Stimulated activated memory B cell treated with anti-CD40 and anti-IgM and Interleukin-4, amounts not matched to agents 10 μg/mL and 1 μg/mL and 100 μg/mL, for 72 hours (primary cell): ENCODE measurements around the gene TRAK1.

Source experiments
- ATAC-seq: fragments of 150-1000 bp; cut with Tn5 transposase; 2 replicates; pipeline ENCODE4 v1.10.0; 2021
- H3K27ac Mint-ChIP-seq: one replicate; pipeline ENCODE4 v1.8.0; 2022; ENCODE audit warnings: mild to moderate bottlenecking, mixed read lengths
- H3K27me3 Mint-ChIP-seq: one replicate; pipeline ENCODE4 v1.8.0; 2022; ENCODE audit warnings: mixed read lengths
- H3K36me3 Mint-ChIP-seq: one replicate; pipeline ENCODE4 v1.8.0; 2022; ENCODE audit warnings: mixed read lengths
- H3K4me1 Mint-ChIP-seq: one replicate; pipeline ENCODE4 v1.8.0; 2022; ENCODE audit warnings: mixed read lengths
- H3K4me3 Mint-ChIP-seq: one replicate; pipeline ENCODE4 v1.8.0; 2022; ENCODE audit warnings: mild to moderate bottlenecking, moderate library complexity, mixed read lengths
- H3K9me3 Mint-ChIP-seq: one replicate; pipeline ENCODE4 v1.8.0; 2022; ENCODE audit warnings: mixed read lengths

The TRAK1 gene

DNA sequence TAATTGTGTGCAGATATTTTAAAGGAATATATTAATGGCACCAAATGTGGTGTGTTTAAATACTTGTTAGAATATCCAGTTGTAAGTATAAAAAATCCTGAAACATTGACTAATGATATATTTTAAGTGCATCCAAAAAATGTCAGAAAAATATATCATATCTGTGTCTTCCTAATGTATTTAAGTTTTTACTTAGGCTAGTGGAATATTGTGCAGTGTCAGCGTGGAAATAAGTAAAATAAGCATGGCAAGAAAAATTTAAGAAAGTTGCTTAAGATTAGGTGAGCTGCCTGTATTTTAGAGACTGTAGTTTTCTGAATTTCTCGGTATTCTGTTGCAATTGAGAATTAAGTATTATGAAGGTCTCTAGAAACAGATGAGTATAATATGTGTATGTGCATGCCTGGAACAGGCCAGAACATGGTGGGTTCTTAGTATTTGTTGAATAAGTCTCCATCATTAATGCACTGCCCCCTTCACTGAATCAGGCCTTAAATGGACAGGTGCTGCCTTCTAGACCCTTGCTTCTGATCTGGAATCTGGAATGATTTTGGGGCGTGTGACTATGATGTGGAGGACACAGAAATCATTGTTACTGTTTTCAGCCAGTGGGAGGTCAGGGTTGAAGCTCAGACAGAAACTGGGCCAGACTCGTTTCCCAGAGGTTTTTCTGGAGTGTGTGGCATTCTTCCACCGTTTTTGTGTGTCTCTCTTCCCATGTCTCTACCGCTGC, 86.1 kb downstream of the TRAK1 start:
- H3K27me3 Mint-ChIP-seq = no peaks in the 10 kb centered on the region
- H3K4me1 Mint-ChIP-seq = peaks cover 44% of the 10 kb centered on the region
- H3K27ac Mint-ChIP-seq = no peak overlapping the region
- no peaks in the 10 kb centered on the region for H3K9me3 Mint-ChIP-seq
- no peak overlapping the region for H3K4me3 Mint-ChIP-seq
- peaks cover 21% of the 10 kb centered on the region for H3K36me3 Mint-ChIP-seq
- no peak for ATAC-seq

DNA sequence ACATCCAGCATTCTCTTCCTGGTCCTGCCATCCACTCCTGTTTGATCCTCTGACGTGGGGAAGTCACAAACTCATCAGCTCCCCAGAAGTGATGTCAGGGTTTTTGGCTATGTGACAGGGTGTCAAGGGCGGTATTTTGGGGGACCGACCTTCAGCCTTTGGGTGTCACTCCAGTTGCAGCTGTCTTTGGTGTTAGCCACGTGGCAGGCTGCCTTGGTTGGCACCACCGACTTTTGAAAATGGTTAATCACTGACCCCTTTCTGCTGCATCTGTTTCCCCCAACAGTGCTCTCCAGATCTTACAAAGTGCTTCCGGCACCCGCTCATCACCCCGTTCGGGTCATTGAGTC, 86.6 kb downstream of the TRAK1 start:
- H3K4me3 Mint-ChIP-seq = no peak overlapping the region
- H3K9me3 Mint-ChIP-seq = no peaks in the 10 kb centered on the region
- peaks cover 39% of the 10 kb centered on the region for H3K4me1 Mint-ChIP-seq
- ATAC-seq = no peak
- no peaks in the 10 kb centered on the region for H3K27me3 Mint-ChIP-seq
- H3K36me3 Mint-ChIP-seq = peaks cover 21% of the 10 kb centered on the region
- H3K27ac Mint-ChIP-seq = no peak overlapping the region

GRCh38 chr3:42179110-42179725, 88.1 kb downstream of the TRAK1 start:
- H3K27me3 Mint-ChIP-seq = no peaks in the 10 kb centered on the region
- H3K36me3 Mint-ChIP-seq = peaks cover 21% of the 10 kb centered on the region
- no peak overlapping the region for H3K4me3 Mint-ChIP-seq
- peak overlapping the region; percentile 64 for H3K27ac Mint-ChIP-seq
- no peak for ATAC-seq
- H3K9me3 Mint-ChIP-seq = no peaks in the 10 kb centered on the region
- H3K4me1 Mint-ChIP-seq = peaks cover 28% of the 10 kb centered on the region

DNA sequence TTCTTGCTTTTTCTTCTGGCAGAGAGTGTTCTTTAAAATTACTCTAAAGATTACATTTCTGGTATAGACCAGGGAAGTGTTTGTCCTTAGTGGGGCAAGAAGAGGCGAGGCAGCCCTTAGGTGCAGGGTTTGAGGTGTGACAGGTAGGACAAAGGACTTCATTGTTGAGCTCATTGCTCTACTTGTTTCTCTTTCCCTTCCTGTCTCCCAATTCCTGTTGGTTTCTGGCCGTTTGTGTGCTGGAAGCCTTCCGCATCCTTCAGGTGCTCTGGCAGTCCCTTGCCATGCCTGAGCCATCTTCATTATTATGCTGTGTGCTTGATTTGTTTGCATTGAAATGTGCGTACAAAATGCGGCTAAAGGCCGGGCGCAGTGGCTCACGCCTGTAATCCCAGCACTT, 89.7 kb downstream of the TRAK1 start:
- no peak for ATAC-seq
- Mint-ChIP-seq H3K36me3 (peaks cover 35% of the 10 kb centered on the region), H3K9me3 (no peaks in the 10 kb centered on the region), H3K27ac (no peak overlapping the region), H3K4me3 (no peak overlapping the region), H3K27me3 (no peaks in the 10 kb centered on the region), H3K4me1 (peaks cover 16% of the 10 kb centered on the region)

GRCh38 chr3:42182555-42182954, 91.4 kb downstream of the TRAK1 start:
- Mint-ChIP-seq H3K27ac (no peak overlapping the region), H3K4me1 (peaks cover 16% of the 10 kb centered on the region), H3K9me3 (no peaks in the 10 kb centered on the region), H3K27me3 (no peaks in the 10 kb centered on the region), H3K36me3 (peaks cover 41% of the 10 kb centered on the region), H3K4me3 (no peak overlapping the region)
- no peak for ATAC-seq

GRCh38 chr3:42183991-42184632, 93.0 kb downstream of the TRAK1 start:
- Mint-ChIP-seq H3K27me3 (no peaks in the 10 kb centered on the region), H3K27ac (no peak overlapping the region), H3K4me1 (peaks cover 7% of the 10 kb centered on the region), H3K36me3 (peaks cover 47% of the 10 kb centered on the region), H3K9me3 (no peaks in the 10 kb centered on the region), H3K4me3 (no peak overlapping the region)
- ATAC-seq = no peak

DNA sequence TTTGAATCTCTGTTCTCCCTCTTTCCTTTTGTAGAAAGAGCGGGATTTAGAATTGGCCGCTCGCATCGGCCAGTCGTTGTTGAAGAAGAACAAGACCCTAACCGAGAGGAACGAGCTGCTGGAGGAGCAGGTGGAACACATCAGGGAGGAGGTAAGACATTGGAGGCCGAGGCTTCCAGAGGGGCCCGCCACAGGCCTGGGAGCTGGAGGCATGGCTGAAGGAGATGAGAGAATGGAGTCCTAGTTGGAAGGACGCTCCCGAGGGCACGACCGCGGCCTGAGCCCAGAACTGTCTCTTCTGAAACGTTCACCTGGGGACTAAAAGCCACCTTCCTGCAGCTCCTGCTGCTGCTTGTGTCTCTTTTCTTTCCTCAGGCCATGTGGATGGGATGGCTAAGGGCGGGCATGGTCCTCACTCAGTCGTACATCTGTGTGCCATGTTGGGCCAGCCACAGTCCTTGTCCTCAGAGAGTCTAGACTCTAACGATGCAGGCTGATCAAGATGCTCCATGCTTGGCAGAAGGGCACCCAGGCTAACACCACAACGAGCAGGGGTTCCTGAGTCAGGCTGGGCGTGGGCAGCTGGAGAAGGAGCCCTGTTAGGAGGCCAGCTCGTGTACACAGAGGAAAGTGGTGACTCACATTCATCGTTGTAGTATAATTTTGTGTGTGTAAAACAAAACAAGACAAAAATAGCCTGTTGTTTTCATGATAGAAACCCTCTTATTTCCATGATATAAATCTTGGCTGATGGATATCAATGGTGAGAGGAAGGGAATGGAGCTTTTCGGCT, 93.7 kb downstream of the TRAK1 start:
- no peak for ATAC-seq
- Mint-ChIP-seq H3K9me3 (no peaks in the 10 kb centered on the region), H3K4me3 (no peak overlapping the region), H3K27ac (no peak overlapping the region), H3K4me1 (no peaks in the 10 kb centered on the region), H3K36me3 (peaks cover 50% of the 10 kb centered on the region), H3K27me3 (no peaks in the 10 kb centered on the region)

- ATAC-seq = no peak
- no peak overlapping the region for H3K27ac Mint-ChIP-seq
- H3K9me3 Mint-ChIP-seq = no peaks in the 10 kb centered on the region
- H3K36me3 Mint-ChIP-seq = peaks cover 57% of the 10 kb centered on the region
- no peaks in the 10 kb centered on the region for H3K27me3 Mint-ChIP-seq
- peaks cover 25% of the 10 kb centered on the region for H3K4me1 Mint-ChIP-seq
- no peak overlapping the region for H3K4me3 Mint-ChIP-seq
Observed at GRCh38 chr3:42187936-42188335, 96.8 kb downstream of the TRAK1 start.

- no peaks in the 10 kb centered on the region for H3K27me3 Mint-ChIP-seq
- no peak overlapping the region for H3K27ac Mint-ChIP-seq
- no peak for ATAC-seq
- no peak overlapping the region for H3K4me3 Mint-ChIP-seq
- peaks cover 28% of the 10 kb centered on the region for H3K4me1 Mint-ChIP-seq
- H3K36me3 Mint-ChIP-seq = peaks cover 57% of the 10 kb centered on the region
- no peaks in the 10 kb centered on the region for H3K9me3 Mint-ChIP-seq
Observed at GRCh38 chr3:42188376-42188775, 97.2 kb downstream of the TRAK1 start.

GRCh38 chr3:42189001-42189460, 97.9 kb downstream of the TRAK1 start:
- Mint-ChIP-seq H3K4me1 (peaks cover 28% of the 10 kb centered on the region), H3K4me3 (no peak overlapping the region), H3K36me3 (peaks cover 62% of the 10 kb centered on the region), H3K9me3 (no peaks in the 10 kb centered on the region), H3K27me3 (no peaks in the 10 kb centered on the region), H3K27ac (no peak overlapping the region)
- no peak for ATAC-seq

DNA sequence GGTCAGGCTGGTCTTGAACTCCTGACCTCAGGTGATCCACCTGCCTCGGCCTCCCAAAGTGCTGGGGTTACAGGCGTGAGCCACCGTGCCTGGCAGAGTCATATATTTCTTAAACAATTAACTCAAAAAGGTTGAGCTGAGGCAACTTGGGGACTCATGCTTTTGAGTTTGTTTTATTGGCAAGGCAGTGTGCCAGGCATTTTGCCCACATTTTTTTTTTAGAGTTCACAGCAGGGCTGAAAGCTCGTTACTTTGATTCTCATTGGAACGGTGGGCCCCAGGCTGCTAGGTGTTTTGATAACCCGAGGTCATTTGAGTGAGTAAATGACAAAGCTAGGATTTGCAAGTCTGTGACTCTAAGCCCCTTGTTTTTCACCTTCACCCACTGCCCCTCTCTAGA, 98.6 kb downstream of the TRAK1 start:
- no peak overlapping the region for H3K27ac Mint-ChIP-seq
- ATAC-seq = no peak

DNA sequence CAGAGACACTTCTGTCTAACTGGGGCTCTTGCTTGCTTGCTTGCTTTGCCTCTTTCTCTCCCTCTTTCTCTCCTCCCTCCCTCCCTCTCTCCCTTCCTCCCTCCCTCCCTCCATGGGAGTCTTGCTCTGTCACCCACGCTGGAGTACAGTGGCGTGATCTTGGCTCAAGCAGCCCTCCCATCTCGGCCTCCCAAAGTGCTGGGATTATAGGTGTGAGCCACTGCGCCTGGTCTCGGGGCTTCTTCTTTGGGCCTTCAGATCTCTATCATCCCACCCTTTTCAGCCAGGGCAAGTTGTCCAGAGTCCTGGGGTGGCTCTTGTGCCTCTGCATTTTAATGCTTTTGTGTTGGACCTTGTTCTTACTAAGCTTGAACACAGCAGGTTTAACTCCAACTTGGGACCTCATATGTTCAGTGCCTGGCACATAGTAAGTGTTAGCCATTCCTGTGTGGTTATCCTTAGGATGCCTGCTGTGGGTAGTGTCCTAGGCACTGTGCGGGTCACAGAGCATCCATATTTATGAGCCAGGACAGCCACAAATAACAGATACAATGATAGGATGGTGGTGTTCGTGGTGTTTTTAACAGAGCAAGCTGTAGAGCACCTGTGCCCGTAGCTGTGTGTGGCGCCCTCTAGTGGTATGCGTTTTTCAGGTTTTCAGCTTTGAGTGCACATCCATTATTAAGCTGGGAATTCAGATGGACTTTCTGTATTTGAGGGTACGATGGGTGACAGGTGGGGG, 99.7 kb downstream of the TRAK1 start:
- H3K4me3 Mint-ChIP-seq = no peak overlapping the region
- peaks cover 47% of the 10 kb centered on the region for H3K4me1 Mint-ChIP-seq
- ATAC-seq = peak; percentile 62
- peaks cover 67% of the 10 kb centered on the region for H3K36me3 Mint-ChIP-seq
- no peaks in the 10 kb centered on the region for H3K27me3 Mint-ChIP-seq
- H3K27ac Mint-ChIP-seq = peak overlapping the region; percentile 36
- no peaks in the 10 kb centered on the region for H3K9me3 Mint-ChIP-seq

More for the DNA sequence above, 98.6 kb downstream of the TRAK1 start:
- no peaks in the 10 kb centered on the region for H3K9me3 Mint-ChIP-seq
- H3K27me3 Mint-ChIP-seq = no peaks in the 10 kb centered on the region
- H3K4me3 Mint-ChIP-seq = no peak overlapping the region
- peaks cover 35% of the 10 kb centered on the region for H3K4me1 Mint-ChIP-seq
- H3K36me3 Mint-ChIP-seq = peaks cover 64% of the 10 kb centered on the region

GRCh38 chr3:42191443-42191747, 100.2 kb downstream of the TRAK1 start:
- Mint-ChIP-seq H3K27me3 (no peaks in the 10 kb centered on the region), H3K9me3 (no peaks in the 10 kb centered on the region), H3K4me1 (peaks cover 49% of the 10 kb centered on the region), H3K4me3 (no peak overlapping the region), H3K27ac (no peak overlapping the region), H3K36me3 (peaks cover 66% of the 10 kb centered on the region)
- ATAC-seq = no peak

DNA sequence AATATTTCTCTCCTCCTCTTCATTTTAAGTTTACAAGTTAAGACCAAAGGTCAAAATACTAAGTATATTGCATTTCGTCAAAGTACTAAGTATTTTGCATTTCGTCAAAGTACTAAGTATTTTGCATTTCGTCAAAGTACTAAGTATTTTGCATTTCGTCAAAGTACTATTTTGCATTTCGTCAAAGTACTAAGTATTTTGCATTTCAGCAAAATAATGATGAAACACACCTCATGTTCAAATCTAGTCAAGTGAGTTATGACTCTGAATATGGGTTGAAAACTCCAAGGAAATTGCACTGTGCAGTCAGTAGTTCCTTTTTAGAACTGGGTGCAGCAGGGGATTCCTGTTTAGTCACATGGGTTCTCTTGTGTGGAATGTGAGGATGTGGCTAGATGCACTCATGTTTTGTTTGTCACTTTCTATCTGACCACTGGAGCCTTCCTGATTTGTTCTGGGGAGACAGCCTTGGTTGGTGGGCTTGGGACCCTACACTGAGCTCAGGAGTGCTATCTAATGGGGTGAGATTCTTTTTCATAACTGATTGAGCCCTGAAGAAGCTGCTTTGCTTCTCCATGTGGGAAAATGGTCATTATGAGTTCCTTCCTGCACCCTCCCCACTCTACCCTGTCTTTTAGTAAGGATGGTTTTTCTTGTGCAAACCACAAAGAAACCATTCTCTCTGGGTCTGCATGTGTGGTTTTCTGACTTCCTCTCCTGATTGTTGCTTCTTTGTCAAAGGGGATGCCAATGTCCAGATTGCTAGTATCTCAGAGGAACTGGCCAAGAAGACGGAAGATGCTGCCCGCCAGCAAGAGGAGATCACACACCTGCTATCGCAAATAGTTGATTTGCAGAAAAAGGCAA, 101.4 kb downstream of the TRAK1 start:
- H3K4me3 Mint-ChIP-seq = no peak overlapping the region
- no peaks in the 10 kb centered on the region for H3K27me3 Mint-ChIP-seq
- peaks cover 61% of the 10 kb centered on the region for H3K36me3 Mint-ChIP-seq
- peaks cover 49% of the 10 kb centered on the region for H3K4me1 Mint-ChIP-seq
- H3K27ac Mint-ChIP-seq = peak overlapping the region; percentile 36
- ATAC-seq = peak; percentile 62
- H3K9me3 Mint-ChIP-seq = no peaks in the 10 kb centered on the region
